GM23248 (cell line): ENCODE results near the gene ZCCHC24. TPM values are rescaled to one million over a fixed set of nuclear protein-coding genes. Genes with fewer than 3 reads are reported as not detected.

ENCODE experiments used
- DNase-seq: peaks from one replicate; pipeline ENCODE4 v3.0.0-alpha.2; 2015
- H2AFZ ChIP-seq: fragments of 200-600 bp; sonication (generic); 2 replicates; pipeline ENCODE4 v1.6.1; 2016; ENCODE audit warnings: antibody characterized with exemption
- H3F3A ChIP-seq: fragments of 200-600 bp; sonication (generic); 2 replicates; pipeline ENCODE4 v1.6.1; 2016; ENCODE audit warnings: mild to moderate bottlenecking, antibody characterized with exemption, mixed run types; ENCODE audit not compliant: insufficient read depth
- H3K27ac ChIP-seq: fragments of 200-600 bp; sonication (generic); 2 replicates; pipeline ENCODE4 v1.5.1; 2016; ENCODE audit warnings: mild to moderate bottlenecking
- H3K27me3 ChIP-seq: fragments of 200-600 bp; sonication (generic); replicated peaks from 2 replicates; pipeline ENCODE4 v1.6.1; 2016; ENCODE audit warnings: mild to moderate bottlenecking; ENCODE audit not compliant: insufficient read depth
- H3K36me3 ChIP-seq: fragments of 200-600 bp; sonication (generic); 2 replicates; pipeline ENCODE4 v1.6.1; 2016; ENCODE audit warnings: low read depth, mild to moderate bottlenecking
- H3K4me1 ChIP-seq: fragments of 200-600 bp; sonication (generic); 2 replicates; pipeline ENCODE4 v1.6.1; 2016; ENCODE audit warnings: mild to moderate bottlenecking; ENCODE audit not compliant: insufficient read depth
- H3K4me2 ChIP-seq: fragments of 200-600 bp; sonication (generic); one replicate; pipeline ENCODE4 v1.6.1; 2016; ENCODE audit warnings: mild to moderate bottlenecking; ENCODE audit not compliant: unreplicated experiment
- H3K4me3 ChIP-seq: fragments of 200-600 bp; sonication (generic); 2 replicates; pipeline ENCODE4 v1.5.1; 2016; ENCODE audit warnings: mild to moderate bottlenecking
- H3K79me2 ChIP-seq: fragments of 200-600 bp; sonication (generic); 2 replicates; pipeline ENCODE4 v1.6.1; 2016; ENCODE audit warnings: mild to moderate bottlenecking; ENCODE audit not compliant: insufficient read depth
- H3K9ac ChIP-seq: fragments of 200-600 bp; sonication (generic); 2 replicates; pipeline ENCODE4 v1.6.1; 2016; ENCODE audit warnings: mild to moderate bottlenecking
- H3K9me2 ChIP-seq: fragments of 200-600 bp; sonication (generic); 2 replicates; pipeline ENCODE4 v1.6.1; 2016; ENCODE audit warnings: mixed run types, mild to moderate bottlenecking, moderate library complexity; ENCODE audit not compliant: insufficient read depth
- H3K9me3 ChIP-seq: fragments of 200-600 bp; sonication (generic); one replicate; pipeline ENCODE4 v1.6.1; 2017; ENCODE audit warnings: low read depth
- H4K20me1 ChIP-seq: fragments of 200-600 bp; sonication (generic); 2 replicates; pipeline ENCODE4 v1.6.0; 2016; ENCODE audit not compliant: insufficient read depth
- EZH2 ChIP-seq: fragments of 200-600 bp; sonication (generic); IDR thresholded peaks from 2 replicates; pipeline ENCODE4 v1.6.1; 2018; ENCODE audit warnings: antibody characterized with exemption, mild to moderate bottlenecking; ENCODE audit not compliant: insufficient read depth, poor library complexity, severe bottlenecking
- EZH2phosphoT487 ChIP-seq: fragments of 200-600 bp; sonication (generic); IDR thresholded peaks from 2 replicates; pipeline ENCODE4 v1.6.1; 2018; ENCODE audit warnings: antibody characterized with exemption, moderate library complexity, mild to moderate bottlenecking, low read depth; ENCODE audit not compliant: insufficient read depth
- WGBS, 2 experiments: methylation state at CpG; one replicate each; pipeline ENCODE4 v1.1.6; 2015 to 2017; ENCODE audit warnings: low lambda C conversion rate in 2 of 2, low coverage in 1 of 2; ENCODE audit errors: missing lambda C conversion rate in 2 of 2; 5-methylcytosine and 5-hydroxymethylcytosine counted together
- in situ Hi-C: fragments of 300-500 bp; cut with MboI; formaldehyde crosslinking; loops from 2 replicates; pipeline ENCODE4 v1.15.0; 2020
- polyA plus RNA-seq: library from polyadenylated mRNA; unstranded; fragments of >200 nt; fragmentation: Nextera tagmentation; extraction: Ambion mirVana; gene quantifications from 2 replicates; pipeline ENCODE4 v1.2.1, GENCODE V29; 2016
- total RNA-seq: library from RNA; depleted of rRNA; stranded (reverse); fragments of >200 nt; shearing (Covaris generic); gene quantifications from 2 replicates; pipeline ENCODE4 v1.2.3, GENCODE V29; 2014

The ZCCHC24 gene
- total and polyA plus RNA-seq, 2 experiments from 2014 or later, result 29.3 to 30.3 TPM

- H4K20me1 ChIP-seq, result no peaks in the 10 kb centered on the region
- no peaks in the 10 kb centered on the region for H3K27me3 ChIP-seq
- H3K9me2 ChIP-seq, result no peaks in the 10 kb centered on the region
- DNase-seq, result no peak
- H3K9me3 ChIP-seq, result no peaks in the 10 kb centered on the region
- TF ChIP-seq EZH2, result no peak
- no peak for TF ChIP-seq EZH2phosphoT487
- H3K4me3 ChIP-seq, result no peak overlapping the region
- H3F3A ChIP-seq, result peaks cover 4% of the 10 kb centered on the region; the same call in 1 of the 2 replicates
- 92 to 93% methylated on average over 3 of the region's 3 CpGs for WGBS, 2 experiments
- no peaks in the 10 kb centered on the region for H3K36me3 ChIP-seq
- no peak overlapping the region for H2AFZ ChIP-seq
- H3K4me2 ChIP-seq, result no peak overlapping the region
- no peak overlapping the region for H3K27ac ChIP-seq
- H3K9ac ChIP-seq, result no peak overlapping the region
- H3K4me1 ChIP-seq, result peaks cover 8% of the 10 kb centered on the region
- no peaks in the 10 kb centered on the region for H3K79me2 ChIP-seq
- in situ Hi-C loops, result no loop called here
Measured at GRCh38 chr10:79465341-79465740, 19.9 kb upstream of the ZCCHC24 start.

GRCh38 chr10:79463578-79464496, 18.4 kb upstream of the ZCCHC24 start:
- in situ Hi-C loops, result no loop called here

GRCh38 chr10:79460687-79461086, 15.3 kb upstream of the ZCCHC24 start:
- WGBS, 2 experiments, result 92 to 94% methylated on average over 4 of the region's 4 CpGs
- H3K4me1 ChIP-seq, result no peaks in the 10 kb centered on the region
- no peaks in the 10 kb centered on the region for H3F3A ChIP-seq
- TF ChIP-seq EZH2phosphoT487, result no peak
- H3K27ac ChIP-seq, result no peak overlapping the region
- H3K27me3 ChIP-seq, result no peaks in the 10 kb centered on the region
- no peaks in the 10 kb centered on the region for H4K20me1 ChIP-seq
- in situ Hi-C loops, result no loop called here
- DNase-seq, result no peak
- H2AFZ ChIP-seq, result no peak overlapping the region
- no peaks in the 10 kb centered on the region for H3K79me2 ChIP-seq
- no peak overlapping the region for H3K9ac ChIP-seq
- H3K4me2 ChIP-seq, result no peak overlapping the region
- no peaks in the 10 kb centered on the region for H3K9me3 ChIP-seq
- H3K4me3 ChIP-seq, result no peak overlapping the region
- no peaks in the 10 kb centered on the region for H3K9me2 ChIP-seq
- no peaks in the 10 kb centered on the region for H3K36me3 ChIP-seq

More at GRCh38 chr10:79463578-79464496, 18.4 kb upstream of the ZCCHC24 start:
- Histone ChIP-seq H4K20me1 (no peaks in the 10 kb centered on the region), H3K36me3 (no peaks in the 10 kb centered on the region), H3K9ac (no peak overlapping the region), H3K4me2 (no peak overlapping the region), H3K27ac (no peak overlapping the region), H2AFZ (no peak overlapping the region), H3K79me2 (no peaks in the 10 kb centered on the region), H3K9me3 (no peaks in the 10 kb centered on the region), H3F3A (peaks cover 4% of the 10 kb centered on the region; the same call in 1 of the 2 replicates), H3K9me2 (no peaks in the 10 kb centered on the region), H3K4me1 (peaks cover 8% of the 10 kb centered on the region), H3K27me3 (no peaks in the 10 kb centered on the region), H3K4me3 (no peak overlapping the region)
- 59 to 67% methylated on average over 10 of the region's 10 CpGs for WGBS, 2 experiments
- DNase-seq, result peak; percentile 34
- TF ChIP-seq EZH2 (no peak), EZH2phosphoT487 (no peak)

GRCh38 chr10:79459243-79459642, 13.8 kb upstream of the ZCCHC24 start:
- H3K36me3 ChIP-seq, result no peaks in the 10 kb centered on the region
- H3F3A ChIP-seq, result peaks cover 4% of the 10 kb centered on the region; the same call in 1 of the 2 replicates
- no peaks in the 10 kb centered on the region for H3K9me3 ChIP-seq
- H3K9ac ChIP-seq, result no peak overlapping the region
- H3K27me3 ChIP-seq, result no peaks in the 10 kb centered on the region
- TF ChIP-seq EZH2phosphoT487 (no peak), EZH2 (no peak)
- WGBS, 2 experiments, result 8 to 20% methylated on average over 1 of the region's 1 CpG
- H3K79me2 ChIP-seq, result no peaks in the 10 kb centered on the region
- no peaks in the 10 kb centered on the region for H4K20me1 ChIP-seq
- no peak overlapping the region for H2AFZ ChIP-seq
- no peaks in the 10 kb centered on the region for H3K9me2 ChIP-seq
- no peak overlapping the region for H3K27ac ChIP-seq
- no peak overlapping the region for H3K4me3 ChIP-seq
- DNase-seq, result no peak
- H3K4me1 ChIP-seq, result peaks cover 5% of the 10 kb centered on the region
- in situ Hi-C loops, result no loop called here
- no peak overlapping the region for H3K4me2 ChIP-seq
